B cell (primary cell): ENCODE results near the gene FGFR3.

ENCODE experiments used
- EZH2 ChIP-seq: IDR thresholded peaks from 2 replicates; pipeline ENCODE4 v1.6.1; 2012; ENCODE audit warnings: borderline replicate concordance, low read depth, mild to moderate bottlenecking, moderate library complexity, low read length; ENCODE audit not compliant: insufficient read depth, poor library complexity, severe bottlenecking
- TF ChIP-seq, protein P1 (sequence below): fragments of 200-600 bp; IDR thresholded peaks from one replicate; pipeline ENCODE4 v1.8.0; 2022; ENCODE audit warnings: antibody characterized with exemption, mild to moderate bottlenecking

GRCh38 chr4:1767770-1768366 lies 25.2 kb upstream of the FGFR3 start:
- TF ChIP-seq, protein P1, sequence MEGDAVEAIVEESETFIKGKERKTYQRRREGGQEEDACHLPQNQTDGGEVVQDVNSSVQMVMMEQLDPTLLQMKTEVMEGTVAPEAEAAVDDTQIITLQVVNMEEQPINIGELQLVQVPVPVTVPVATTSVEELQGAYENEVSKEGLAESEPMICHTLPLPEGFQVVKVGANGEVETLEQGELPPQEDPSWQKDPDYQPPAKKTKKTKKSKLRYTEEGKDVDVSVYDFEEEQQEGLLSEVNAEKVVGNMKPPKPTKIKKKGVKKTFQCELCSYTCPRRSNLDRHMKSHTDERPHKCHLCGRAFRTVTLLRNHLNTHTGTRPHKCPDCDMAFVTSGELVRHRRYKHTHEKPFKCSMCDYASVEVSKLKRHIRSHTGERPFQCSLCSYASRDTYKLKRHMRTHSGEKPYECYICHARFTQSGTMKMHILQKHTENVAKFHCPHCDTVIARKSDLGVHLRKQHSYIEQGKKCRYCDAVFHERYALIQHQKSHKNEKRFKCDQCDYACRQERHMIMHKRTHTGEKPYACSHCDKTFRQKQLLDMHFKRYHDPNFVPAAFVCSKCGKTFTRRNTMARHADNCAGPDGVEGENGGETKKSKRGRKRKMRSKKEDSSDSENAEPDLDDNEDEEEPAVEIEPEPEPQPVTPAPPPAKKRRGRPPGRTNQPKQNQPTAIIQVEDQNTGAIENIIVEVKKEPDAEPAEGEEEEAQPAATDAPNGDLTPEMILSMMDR: peak; percentile 45
- TF ChIP-seq EZH2: no peak
